Bronchial epithelial cell (primary cell): ENCODE data around the gene CERT1. TPM values are rescaled to one million over a fixed set of nuclear protein-coding genes. Genes with fewer than 3 reads are reported as not detected.

Source experiments
- DNase-seq: peaks from one replicate; pipeline ENCODE4 v3.0.0-alpha.2; 2010; ENCODE audit warnings: low read depth
- FAIRE-seq: peaks from 2 replicates; lab custom pipeline; 2011; peaks lifted over from hg19 to GRCh38; lab: Jason Lieb, UNC
- H3K27me3 ChIP-seq: 2 replicates; pipeline ENCODE4 v1.5.1; 2011; ENCODE audit warnings: low read length; ENCODE audit not compliant: control insufficient read depth, insufficient read depth
- H3K36me3 ChIP-seq: 2 replicates; pipeline ENCODE4 v1.5.1; 2011; ENCODE audit warnings: low read length; ENCODE audit not compliant: control insufficient read depth, insufficient read depth
- H3K4me3 ChIP-seq: 2 replicates; pipeline ENCODE4 v1.5.1; 2011; ENCODE audit warnings: mild to moderate bottlenecking, low read depth, low read length, control low read depth
- CTCF ChIP-seq: IDR thresholded peaks from 2 replicates; pipeline ENCODE4 v1.5.1; 2011; ENCODE audit warnings: mild to moderate bottlenecking, moderate library complexity, low read length, control low read depth, inconsistent platforms; ENCODE audit not compliant: insufficient read depth, severe bottlenecking
- total RNA-seq: library from RNA; depleted of rRNA; stranded (reverse); fragments of >200 nt; gene quantifications from 2 replicates; pipeline ENCODE4 v1.2.1, GENCODE V29; 2014

CERT1 gene
- total RNA-seq, 1 donor from 2014 or later = 20.5 TPM

- no peaks in the 10 kb centered on the region for H3K27me3 ChIP-seq
- DNase-seq (no peak), FAIRE-seq (no peak)
- no peak overlapping the region for H3K4me3 ChIP-seq
- no peak for TF ChIP-seq CTCF
- H3K36me3 ChIP-seq = no peaks in the 10 kb centered on the region
These were observed 42.8 kb downstream of the CERT1 start for GRCh38 chr5:75468593-75468992.

GRCh38 chr5:75466006-75466716 lies 45.3 kb downstream of the CERT1 start:
- FAIRE-seq = no peak
- no peak overlapping the region for H3K4me3 ChIP-seq
- no peaks in the 10 kb centered on the region for H3K36me3 ChIP-seq
- no peaks in the 10 kb centered on the region for H3K27me3 ChIP-seq
- DNase-seq = no peak
- TF ChIP-seq CTCF = no peak

- no peak for FAIRE-seq
These were observed 45.9 kb downstream of the CERT1 start for GRCh38 chr5:75465480-75465879.

GRCh38 chr5:75463726-75464125 lies 47.7 kb downstream of the CERT1 start:
- FAIRE-seq (peak; percentile 77), DNase-seq (peak; percentile 74)
- no peaks in the 10 kb centered on the region for H3K27me3 ChIP-seq
- no peak for TF ChIP-seq CTCF
- no peak overlapping the region for H3K4me3 ChIP-seq
- no peaks in the 10 kb centered on the region for H3K36me3 ChIP-seq

More at GRCh38 chr5:75465480-75465879, 45.9 kb downstream of the CERT1 start:
- no peaks in the 10 kb centered on the region for H3K27me3 ChIP-seq
- no peak overlapping the region for H3K4me3 ChIP-seq
- H3K36me3 ChIP-seq = no peaks in the 10 kb centered on the region
- no peak for DNase-seq
- TF ChIP-seq CTCF = no peak

GRCh38 chr5:75461679-75462078 lies 49.8 kb downstream of the CERT1 start:
- TF ChIP-seq CTCF = no peak
- FAIRE-seq (no peak), DNase-seq (peak; percentile 77)
- no peaks in the 10 kb centered on the region for H3K27me3 ChIP-seq
- no peak overlapping the region for H3K4me3 ChIP-seq
- no peaks in the 10 kb centered on the region for H3K36me3 ChIP-seq

- Histone ChIP-seq H3K4me3 (no peak overlapping the region), H3K36me3 (no peaks in the 10 kb centered on the region), H3K27me3 (no peaks in the 10 kb centered on the region)
- FAIRE-seq (peak; percentile 23), DNase-seq (no peak)
- TF ChIP-seq CTCF = no peak
These were observed 50.4 kb downstream of the CERT1 start for GRCh38 chr5:75460942-75461610.
